HCT116 (cell line): ENCODE data around the gene AFAP1. TPM values are rescaled to one million over a fixed set of nuclear protein-coding genes. Genes with fewer than 3 reads are reported as not detected.

ENCODE experiments used
- ATAC-seq: fragments of 200-7000 bp; cut with Tn5 transposase; 2 replicates; pipeline ENCODE4 v1.9.1; 2020; ENCODE audit warnings: mild to moderate bottlenecking, moderate library complexity
- BruUV-seq: library from RNA; stranded (reverse); fragments of 400-500 nt; replicated peaks from 2 replicates; lab custom pipeline; 2021; lab: Mats Ljungman, UMichigan
- CTCF ChIA-PET: fragments of 300-600 bp; sonication (Branson Sonifier 250); formaldehyde crosslinking; loops from one replicate; lab custom pipeline; 2021; ENCODE audit warnings: antibody characterized with exemption; lab: Charles Lee
- POLR2A ChIA-PET: fragments of 300-600, 350-600 bp; sonication (Branson Sonifier 250); formaldehyde crosslinking; loops from one replicate; lab custom pipeline; 2021; ENCODE audit warnings: antibody characterized with exemption; lab: Charles Lee
- RAD21 ChIA-PET, 2 experiments: fragments of 300-600 bp; sonication (Branson Sonifier 250); formaldehyde crosslinking; loops; one replicate each; lab custom pipeline; 2023; ENCODE audit warnings: low total read pairs in 2 of 2; ENCODE audit not compliant: uncharacterized antibody in 2 of 2, unreplicated experiment in 2 of 2, low non-redundant PET in 1 of 2; lab: Charles Lee
- DNase-seq: peaks from one replicate; pipeline ENCODE4 v3.0.0-alpha.2; 2010; ENCODE audit warnings: low read depth, low spot score
- H2AFZ ChIP-seq: fragments of 200-600 bp; shearing (Covaris generic), sonication (generic); 2 replicates; pipeline ENCODE4 v1.6.1; 2017; ENCODE audit warnings: low read depth, mixed run types, mixed read lengths, antibody characterized with exemption, low read length; ENCODE audit not compliant: poor library complexity, severe bottlenecking
- H3K27ac ChIP-seq: 2 replicates; pipeline ENCODE4 v1.5.1; 2012; ENCODE audit warnings: low read depth, low read length
- H3K27me3 ChIP-seq: fragments of 200-600 bp; sonication (generic); 2 replicates; pipeline ENCODE4 v1.6.1; 2016; ENCODE audit warnings: mixed run types, low read length, mixed read lengths; ENCODE audit not compliant: insufficient read depth
- H3K36me3 ChIP-seq, 2 experiments: fragments of 200-500 bp in 1 of 2; fragments of 200-600 bp in 1 of 2; sonication (Bioruptor generic) in 1 of 2; sonication (generic) in 1 of 2; 2 replicates each; pipeline versions ENCODE4 v1.5.1 to v1.6.1; 2014 to 2016; ENCODE audit warnings: low read length in 2 of 2, inconsistent platforms in 1 of 2, mixed read lengths in 1 of 2, mixed run types in 1 of 2; ENCODE audit not compliant: insufficient read depth in 2 of 2, control insufficient read depth in 1 of 2
- H3K4me1 ChIP-seq, 2 experiments: fragments of 200-600 bp in 1 of 2; sonication (generic) in 1 of 2; 2 replicates each; pipeline versions ENCODE4 v1.5.1 to v1.6.1; 2012 to 2017; ENCODE audit warnings: low read length in 2 of 2, inconsistent platforms in 1 of 2, mild to moderate bottlenecking in 1 of 2, mixed read lengths in 1 of 2, mixed run types in 1 of 2, moderate library complexity in 1 of 2; ENCODE audit not compliant: insufficient read depth in 2 of 2, control insufficient read depth in 1 of 2
- H3K4me2 ChIP-seq: fragments of 200-600 bp; sonication (generic); 2 replicates; pipeline ENCODE4 v1.6.1; 2017; ENCODE audit warnings: mixed run types, low read length, mixed read lengths
- H3K4me3 ChIP-seq, 2 experiments: fragments of 200-600 bp in 1 of 2; sonication (generic) in 1 of 2; replicated peaks in 1 of 2; 2 replicates each; pipeline ENCODE4 v1.5.1; 2011 to 2016; ENCODE audit warnings: low read length in 2 of 2, control low read depth in 1 of 2, low read depth in 1 of 2, mild to moderate bottlenecking in 1 of 2, mixed read lengths in 1 of 2, mixed run types in 1 of 2
- H3K79me2 ChIP-seq: fragments of 200-600 bp; sonication (generic); 2 replicates; pipeline ENCODE4 v1.6.1; 2017; ENCODE audit warnings: mild to moderate bottlenecking, mixed run types, low read length, moderate library complexity, mixed read lengths; ENCODE audit not compliant: insufficient read depth
- H3K9ac ChIP-seq: fragments of 200-600 bp; sonication (generic); 2 replicates; pipeline ENCODE4 v1.6.1; 2016; ENCODE audit warnings: low read length, mixed read lengths
- H3K9me2 ChIP-seq: fragments of 200-600 bp; sonication (generic), shearing (Covaris generic); 2 replicates; pipeline ENCODE4 v1.6.1; 2017; ENCODE audit warnings: mixed run types, mild to moderate bottlenecking, moderate library complexity; ENCODE audit not compliant: insufficient read depth
- H3K9me3 ChIP-seq, 2 experiments: fragments of 200-500 bp in 1 of 2; fragments of 200-600 bp in 1 of 2; sonication (Bioruptor generic) in 1 of 2; sonication (generic) in 1 of 2; 2 replicates each; pipeline ENCODE4 v1.6.1; 2014 to 2017; ENCODE audit warnings: low read length in 2 of 2, mixed read lengths in 2 of 2, inconsistent platforms in 1 of 2, low read depth in 1 of 2, mild to moderate bottlenecking in 1 of 2, mixed run types in 1 of 2, moderate library complexity in 1 of 2; ENCODE audit not compliant: control insufficient read depth in 1 of 2, insufficient read depth in 1 of 2
- H4K20me1 ChIP-seq: fragments of 200-600 bp; sonication (generic), shearing (Covaris generic); 2 replicates; pipeline ENCODE4 v1.6.1; 2017; ENCODE audit warnings: mixed run types, mild to moderate bottlenecking, moderate library complexity; ENCODE audit not compliant: insufficient read depth
- CBX3 ChIP-seq: IDR thresholded peaks from 2 replicates; pipeline ENCODE4 v1.6.1; 2012; ENCODE audit warnings: low read depth
- CTCF ChIP-seq, 3 experiments: fragments of 200-600 bp in 1 of 3; sonication (generic) in 1 of 3; IDR thresholded peaks in 2 of 3; conservative IDR thresholded peaks in 1 of 3; 2 replicates each; pipeline ENCODE4 v1.5.1; 2012 to 2017; ENCODE audit warnings: low read depth in 2 of 3, low read length in 2 of 3, antibody characterized with exemption in 1 of 3, borderline replicate concordance in 1 of 3, control low read depth in 1 of 3, mild to moderate bottlenecking in 1 of 3, mixed read lengths in 1 of 3, mixed run types in 1 of 3, moderate library complexity in 1 of 3; ENCODE audit not compliant: insufficient read depth in 1 of 3
- EGR1 ChIP-seq: IDR thresholded peaks from 2 replicates; pipeline ENCODE4 v1.6.1; 2012; ENCODE audit warnings: low read depth
- ELF1 ChIP-seq: IDR thresholded peaks from 2 replicates; pipeline ENCODE4 v1.6.1; 2012; ENCODE audit warnings: low read depth, borderline replicate concordance
- EZH2phosphoT487 ChIP-seq: fragments of 200-600 bp; IDR thresholded peaks from 2 replicates; pipeline ENCODE4 v1.6.1; 2018; ENCODE audit warnings: antibody characterized with exemption, borderline replicate concordance
- MAX ChIP-seq: IDR thresholded peaks from 2 replicates; pipeline ENCODE4 v1.6.1; 2012
- POLR2A ChIP-seq: IDR thresholded peaks from 2 replicates; pipeline ENCODE4 v1.7.0; 2011; ENCODE audit warnings: borderline replicate concordance; ENCODE audit not compliant: insufficient read depth, insufficient read length; ENCODE audit errors: extremely low read depth
- RAD21 ChIP-seq: IDR thresholded peaks from 2 replicates; pipeline ENCODE4 v1.6.1; 2012; ENCODE audit warnings: low read depth, mild to moderate bottlenecking
- SIN3A ChIP-seq: IDR thresholded peaks from 2 replicates; pipeline ENCODE4 v1.6.1; 2012; ENCODE audit warnings: low read depth
- TCF7L2 ChIP-seq: IDR thresholded peaks from 2 replicates; pipeline ENCODE4 v1.7.0; 2011; ENCODE audit warnings: borderline replicate concordance, inconsistent platforms; ENCODE audit not compliant: insufficient read depth, insufficient read length; ENCODE audit errors: extremely low read depth
- ZBTB33 ChIP-seq: IDR thresholded peaks from 2 replicates; pipeline ENCODE4 v1.6.1; 2011; ENCODE audit warnings: mild to moderate bottlenecking, low read length, moderate library complexity; ENCODE audit not compliant: insufficient replicate concordance; ENCODE audit errors: extremely low read depth
- ZFX ChIP-seq: fragments of 450-650 bp; IDR thresholded peaks from 2 replicates; pipeline ENCODE4 v1.6.1; 2017
- ZNF274 ChIP-seq: fragments of 200-500 bp; sonication (Bioruptor generic); IDR thresholded peaks from 2 replicates; pipeline ENCODE4 v1.6.1; 2014; ENCODE audit warnings: mild to moderate bottlenecking, low read depth, low read length, inconsistent platforms
- intact Hi-C: fragments of 100-400 bp; cut with micrococcal nuclease; formaldehyde crosslinking; loops from 2 replicates; pipeline ENCODE4 v1.10.0; 2022
- total RNA-seq: library from RNA; stranded (reverse); gene quantifications from one replicate; pipeline ENCODE4 v1.2.1, GENCODE V29; 2021; ENCODE audit not compliant: unreplicated experiment

AFAP1 gene
- total RNA-seq, 1 experiment from 2014 or later = 19.4 TPM

GRCh38 chr4:7810783-7811535 is 128.7 kb downstream of the AFAP1 start:
- ChIA-PET CTCF (interaction anchor here (0.7 kb wide), 1 partner anchor 9 kb away, joined by 3 read pairs; no protein-coding TSS in a partner anchor), RAD21 (no interaction called here), POLR2A (no interaction called here)
- Histone ChIP-seq H2AFZ (no peak overlapping the region), H3K36me3 (peaks cover 6 to 7% of the 10 kb centered on the region in 2 experiments; a peak in 2 of 4 replicates), H4K20me1 (no peaks in the 10 kb centered on the region), H3K4me1 (peaks cover 0 to under 1% of the 10 kb centered on the region in 2 experiments; a peak in 1 of 4 replicates), H3K9me2 (no peaks in the 10 kb centered on the region), H3K9me3 (no peaks in the 10 kb centered on the region), H3K27me3 (no peaks in the 10 kb centered on the region), H3K79me2 (no peaks in the 10 kb centered on the region), H3K4me3 (no peak overlapping the region), H3K9ac (no peak overlapping the region), H3K4me2 (no peak overlapping the region), H3K27ac (no peak overlapping the region)
- DNase-seq (no peak), ATAC-seq (no peak)
- TF ChIP-seq POLR2A = no peak
- no peak for TF ChIP-seq CBX3
- no peak for TF ChIP-seq SIN3A
- no peak for TF ChIP-seq EZH2phosphoT487
- no peak for TF ChIP-seq RAD21
- intact Hi-C loops = no loop called here
- no TSS peak for BruUV-seq

GRCh38 chr4:7808752-7809151 is 130.9 kb downstream of the AFAP1 start:
- ChIA-PET POLR2A (no interaction called here), CTCF (no interaction called here), RAD21 (no interaction called here)
- no TSS peak for BruUV-seq
- DNase-seq (no peak), ATAC-seq (no peak)
- Histone ChIP-seq H3K9ac (no peak overlapping the region), H3K27ac (no peak overlapping the region), H2AFZ (no peak overlapping the region), H3K4me1 (peaks cover 7 to 8% of the 10 kb centered on the region in 2 experiments; a peak in 2 of 4 replicates), H3K4me3 (no peak overlapping the region), H3K4me2 (no peak overlapping the region), H4K20me1 (no peaks in the 10 kb centered on the region), H3K36me3 (peaks cover 0 to 2% of the 10 kb centered on the region in 2 experiments; a peak in 1 of 4 replicates), H3K9me3 (no peaks in the 10 kb centered on the region), H3K9me2 (no peaks in the 10 kb centered on the region), H3K79me2 (no peaks in the 10 kb centered on the region), H3K27me3 (no peaks in the 10 kb centered on the region)
- intact Hi-C loops = no loop called here
- TF ChIP-seq CTCF (IDR thresholded peaks at IDR 0.05 in 2 of 3, conservative IDR thresholded peaks at IDR 0.05 in 1 of 3; ENCODE audit: borderline replicate concordance in 1 of 3, insufficient read depth in 1 of 3, low read depth in 2 of 3, low read length in 2 of 3) (no peak), MAX (no peak), POLR2A (no peak), CBX3 (no peak), ZNF274 (no peak), ELF1 (no peak), ZFX (no peak), TCF7L2 (no peak), EGR1 (no peak), ZBTB33 (no peak)
